GM18526 (cell line): ENCODE measurements around the gene SOD3.

ENCODE experiments used
- POLR2A ChIP-seq: IDR thresholded peaks from 3 replicates; pipeline ENCODE4 v1.6.1; 2011; ENCODE audit not compliant: insufficient read length; ENCODE audit errors: extremely low read depth

The SOD3 gene

GRCh38 chr4:24842356-24842755, 47.0 kb downstream of the SOD3 start:
- TF ChIP-seq POLR2A, result no peak

- TF ChIP-seq POLR2A, result no peak
These were observed 47.7 kb downstream of the SOD3 start for GRCh38 chr4:24843096-24843495.

DNA sequence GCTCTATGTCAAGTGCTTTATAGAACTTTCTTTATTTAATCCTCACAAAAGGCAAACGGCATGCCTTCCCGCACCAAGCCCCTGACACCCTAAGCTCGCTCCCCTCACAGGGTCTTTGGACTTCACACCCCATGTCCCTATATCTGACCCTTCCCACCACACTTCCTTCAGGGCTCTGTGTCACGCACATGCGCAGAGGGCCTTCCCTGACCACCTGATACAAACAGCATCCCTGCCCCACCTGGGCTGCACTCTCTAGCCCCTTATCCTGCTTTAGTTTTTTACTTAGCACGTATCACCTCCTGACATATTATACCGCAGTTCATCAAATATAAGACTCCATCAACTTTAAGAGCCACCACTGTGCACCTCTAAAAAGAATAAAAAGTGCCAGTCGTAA, 49.8 kb downstream of the SOD3 start:
- no peak for TF ChIP-seq POLR2A

DNA sequence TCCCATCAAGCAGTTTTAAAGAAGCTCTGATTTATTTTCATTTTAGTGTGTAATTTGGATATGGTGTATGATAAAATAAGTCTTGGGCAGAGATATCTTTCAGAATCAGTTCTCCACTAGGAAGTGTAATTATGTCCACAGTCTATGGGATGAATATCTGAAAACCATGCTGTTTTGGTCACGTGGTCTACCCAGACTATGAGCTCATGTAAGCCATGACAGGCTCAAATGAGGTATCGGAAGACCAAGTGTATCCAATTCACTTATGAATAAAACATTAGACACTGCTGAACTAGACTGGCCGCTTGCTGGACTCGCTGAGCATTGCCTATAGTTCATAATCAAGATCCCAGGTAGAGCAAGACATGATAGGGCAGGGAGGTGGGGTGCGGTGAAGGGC, 50.5 kb downstream of the SOD3 start:
- no peak for TF ChIP-seq POLR2A

- no peak for TF ChIP-seq POLR2A
These were observed 51.3 kb downstream of the SOD3 start for GRCh38 chr4:24846716-24847115.

- TF ChIP-seq POLR2A, result no peak
These were observed 54.0 kb downstream of the SOD3 start for GRCh38 chr4:24849351-24849750.

- TF ChIP-seq POLR2A, result no peak
These were observed 54.4 kb downstream of the SOD3 start for GRCh38 chr4:24849756-24850155.
